Stimulated activated naive B cell treated with anti-CD40 and anti-IgM and Interleukin-4, amounts not matched to agents 10 μg/mL and 1 μg/mL and 100 μg/mL, for 72 hours (primary cell): ENCODE data around the gene GLS.
A peak's percentile ranks its signal among the peaks of the same experiment; 100 is the strongest.
"Not testable (repeated sequence)": the region's sequence is repeated elsewhere in the genome, so short reads cannot be mapped to it uniquely, and the experiment has no call there.

Experiments
- ATAC-seq, 2 donors: fragments of 150-1000 bp; cut with Tn5 transposase; replicated peaks; 2 replicates each; pipeline ENCODE4 v1.10.0; 2021; ENCODE audit warnings: moderate library complexity in 1 of 2
- DNase-seq: peaks from one replicate; pipeline ENCODE4 v3.0.0; 2021
- H3K27ac Mint-ChIP-seq: one replicate; pipeline ENCODE4 v1.8.0; 2022; ENCODE audit warnings: mild to moderate bottlenecking, mixed read lengths
- H3K27me3 Mint-ChIP-seq, 2 donors: one replicate each; pipeline ENCODE4 v1.8.0; 2022; ENCODE audit warnings: mixed read lengths in 2 of 2
- H3K36me3 Mint-ChIP-seq, 2 donors: one replicate each; pipeline ENCODE4 v1.8.0; 2022; ENCODE audit warnings: mixed read lengths in 2 of 2, mild to moderate bottlenecking in 1 of 2
- H3K4me1 Mint-ChIP-seq, 2 donors: one replicate each; pipeline ENCODE4 v1.8.0; 2022; ENCODE audit warnings: mixed read lengths in 2 of 2, mild to moderate bottlenecking in 1 of 2
- H3K4me3 Mint-ChIP-seq, 2 donors: one replicate each; pipeline ENCODE4 v1.8.0; 2022; ENCODE audit warnings: mild to moderate bottlenecking in 2 of 2, mixed read lengths in 2 of 2, moderate library complexity in 1 of 2
- H3K9me3 Mint-ChIP-seq, 2 donors: one replicate each; pipeline ENCODE4 v1.8.0; 2022; ENCODE audit warnings: mixed read lengths in 2 of 2, mild to moderate bottlenecking in 1 of 2

Gene GLS

DNA sequence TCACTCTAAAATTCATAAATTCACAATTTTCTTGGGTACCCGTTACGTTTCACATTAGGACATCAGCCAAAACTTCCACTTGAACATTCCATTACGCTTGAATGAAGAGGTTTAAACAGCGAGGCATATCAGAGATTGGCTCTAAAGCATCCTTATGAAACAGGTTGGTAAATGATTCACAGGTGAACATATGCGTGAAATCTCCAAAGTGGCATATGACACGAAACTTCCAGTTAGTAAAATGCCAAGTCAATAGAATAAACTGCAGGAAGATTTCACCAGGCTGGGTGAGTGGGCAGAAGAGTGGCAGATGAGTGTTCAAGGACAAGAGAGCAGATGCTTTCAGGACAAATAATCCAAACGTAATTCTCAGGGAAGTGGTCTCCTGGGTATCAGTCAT is 33.9 kb upstream of the GLS start:
- no peaks in the 10 kb centered on the region for H3K27me3 Mint-ChIP-seq
- no peak for ATAC-seq
- DNase-seq, result no peak
- no peak overlapping the region for H3K27ac Mint-ChIP-seq
- peaks cover 0 to 1% of the 10 kb centered on the region in 2 donors for H3K9me3 Mint-ChIP-seq
- H3K36me3 Mint-ChIP-seq, result peaks cover 6 to 9% of the 10 kb centered on the region in 2 donors
- H3K4me3 Mint-ChIP-seq, result no peak overlapping the region
- H3K4me1 Mint-ChIP-seq, result peaks cover 5 to 18% of the 10 kb centered on the region in 2 donors

DNA sequence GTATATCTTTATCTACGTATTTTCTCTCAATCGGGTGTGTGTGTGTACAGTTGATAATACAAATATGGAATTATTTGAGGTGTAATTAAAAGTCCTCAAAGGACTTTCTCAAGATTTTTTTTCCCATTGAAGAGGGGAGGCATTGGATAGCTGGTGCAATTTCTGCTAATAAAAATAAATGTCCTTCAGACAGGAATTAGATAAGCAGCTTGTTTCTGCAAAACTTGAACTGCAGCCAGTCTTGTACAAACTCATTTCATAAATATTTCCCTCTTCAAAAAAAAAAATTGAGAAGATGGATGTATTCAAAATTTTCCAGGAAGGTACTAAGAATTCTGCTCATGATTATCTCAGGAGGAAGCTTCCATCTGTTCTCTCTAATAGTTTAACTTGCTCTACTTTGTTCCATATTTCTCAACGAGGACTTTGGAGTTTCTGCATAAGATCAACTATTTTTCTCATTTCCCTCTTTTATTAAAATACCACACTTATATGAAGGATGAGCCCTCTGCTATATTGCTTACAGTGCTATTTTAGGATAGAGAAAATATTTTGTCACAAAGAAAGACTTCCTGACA is 33.0 kb upstream of the GLS start:
- Mint-ChIP-seq H3K4me3 (no peak overlapping the region), H3K27ac (no peak overlapping the region), H3K27me3 (no peaks in the 10 kb centered on the region), H3K36me3 (peaks cover under 1% of the 10 kb centered on the region in 2 donors), H3K9me3 (no peaks in the 10 kb centered on the region), H3K4me1 (peaks cover 5 to 18% of the 10 kb centered on the region in 2 donors)
- DNase-seq (no peak), ATAC-seq (no peak)

DNA sequence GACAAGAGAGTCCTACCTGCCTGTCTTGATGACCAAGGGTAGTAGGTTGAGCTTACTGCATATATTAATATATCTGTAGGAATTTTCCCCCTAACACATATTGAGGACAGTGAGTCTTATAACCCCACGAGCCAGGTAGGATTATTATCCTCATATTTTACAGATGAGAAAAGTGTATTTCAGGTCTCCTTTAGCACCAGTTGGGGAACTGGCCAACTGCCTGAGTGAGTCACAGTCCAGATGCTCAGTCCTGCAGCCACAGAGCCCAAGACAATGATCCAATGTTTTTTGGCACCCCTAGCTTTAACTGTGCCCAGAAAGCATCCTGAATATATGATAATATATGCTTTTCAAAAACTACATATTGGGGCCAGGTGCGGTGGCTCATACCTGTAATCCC is 30.8 kb upstream of the GLS start:
- H3K9me3 Mint-ChIP-seq, result no peaks in the 10 kb centered on the region
- no peak for DNase-seq
- H3K4me1 Mint-ChIP-seq, result peaks cover 4 to 21% of the 10 kb centered on the region in 2 donors
- no peaks in the 10 kb centered on the region for H3K27me3 Mint-ChIP-seq
- H3K36me3 Mint-ChIP-seq, result no peaks in the 10 kb centered on the region
- H3K27ac Mint-ChIP-seq, result no peak overlapping the region
- no peak for ATAC-seq
- no peak overlapping the region for H3K4me3 Mint-ChIP-seq

DNA sequence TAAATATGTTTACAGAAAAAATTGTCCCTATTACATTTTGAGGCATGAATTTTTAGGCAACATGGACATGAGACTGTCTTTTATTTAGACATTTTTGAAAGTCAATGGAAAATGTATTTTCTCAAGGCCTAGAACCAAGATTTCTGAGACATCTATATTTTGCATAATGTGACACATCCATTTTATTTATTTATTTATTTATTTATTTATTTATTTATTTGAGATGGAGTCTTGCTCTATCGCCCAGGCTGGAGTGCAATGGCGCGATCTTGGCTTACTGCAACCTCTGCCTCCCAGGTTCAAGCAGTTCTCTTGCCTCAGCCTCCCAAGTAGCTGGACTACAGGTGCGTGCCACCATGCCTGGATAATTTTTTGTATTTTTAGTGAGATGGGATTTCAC is 27.6 kb upstream of the GLS start:
- not testable (repeated sequence) for H3K27me3 Mint-ChIP-seq, ATAC-seq, H3K9me3 Mint-ChIP-seq, H3K4me3 Mint-ChIP-seq, DNase-seq, H3K27ac Mint-ChIP-seq, H3K36me3 Mint-ChIP-seq
- peaks cover 4 to 20% of the 10 kb centered on the region in 2 donors for H3K4me1 Mint-ChIP-seq

DNA sequence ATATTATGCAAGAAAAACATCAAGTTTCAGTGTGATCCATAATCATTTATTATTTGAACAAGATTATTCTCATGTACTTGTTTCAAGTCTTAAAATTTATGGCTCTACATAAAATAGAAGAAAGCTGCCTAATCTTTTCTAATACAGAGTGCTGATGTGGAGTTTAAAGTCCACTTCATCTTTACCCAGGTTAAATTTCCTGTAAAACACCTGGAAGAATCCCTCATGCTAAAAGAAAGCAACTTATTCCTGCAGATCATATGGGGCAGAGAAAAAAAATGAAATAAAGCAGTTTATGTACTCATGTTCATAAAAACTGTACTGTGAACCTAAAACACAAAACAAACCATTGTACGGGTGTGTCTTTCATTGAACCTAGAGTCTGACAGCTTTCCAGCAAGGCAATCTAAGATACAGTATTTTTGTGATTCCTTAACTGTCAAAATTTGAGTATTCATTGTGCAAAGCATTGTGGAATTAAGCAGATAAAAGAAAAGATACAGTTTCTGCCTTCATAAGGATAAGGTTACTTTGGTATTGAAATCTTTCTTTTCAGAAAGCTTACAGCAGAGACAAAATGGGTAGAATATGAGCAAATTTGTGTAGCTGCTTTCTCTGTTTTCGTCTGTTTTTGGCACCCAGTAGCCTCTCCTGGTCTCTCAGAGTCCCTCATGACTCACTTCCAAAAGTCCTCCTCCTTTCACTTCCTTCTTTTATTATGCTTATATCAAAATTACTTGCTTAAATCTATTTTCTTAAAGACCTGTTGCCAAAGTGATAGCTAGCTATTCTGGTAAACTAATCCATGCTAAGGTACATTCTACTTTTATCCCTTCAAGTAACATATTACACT is 26.9 kb upstream of the GLS start:
- Mint-ChIP-seq H3K4me1 (peaks cover 4 to 20% of the 10 kb centered on the region in 2 donors), H3K27ac (no peak overlapping the region), H3K36me3 (no peaks in the 10 kb centered on the region), H3K4me3 (no peak overlapping the region), H3K9me3 (no peaks in the 10 kb centered on the region), H3K27me3 (no peaks in the 10 kb centered on the region)
- ATAC-seq (peak; percentile 80 to 91), DNase-seq (no peak)

DNA sequence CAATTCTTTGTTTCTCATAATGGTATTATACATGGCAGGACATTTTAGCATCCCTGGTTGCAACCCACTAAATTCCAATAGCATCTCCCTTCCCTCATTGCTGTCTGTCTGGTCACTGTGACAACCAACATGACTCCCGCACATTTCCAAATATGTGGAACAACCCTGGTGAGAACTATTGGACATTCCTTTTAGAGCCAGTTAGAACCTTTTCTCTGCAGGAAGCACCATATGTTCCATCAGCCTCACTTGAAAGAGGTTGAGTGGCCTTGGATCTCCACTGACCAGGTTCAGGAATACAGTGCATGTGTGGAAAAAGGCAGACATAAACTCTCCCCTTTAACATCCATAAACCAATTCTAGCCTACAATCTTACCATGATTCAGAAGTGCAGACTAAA is 25.9 kb upstream of the GLS start:
- Mint-ChIP-seq H3K9me3 (no peaks in the 10 kb centered on the region), H3K4me1 (peaks cover 2 to 15% of the 10 kb centered on the region in 2 donors), H3K36me3 (no peaks in the 10 kb centered on the region), H3K27ac (no peak overlapping the region), H3K4me3 (no peak overlapping the region), H3K27me3 (no peaks in the 10 kb centered on the region)
- ATAC-seq (no peak), DNase-seq (no peak)

- peaks cover 2 to 12% of the 10 kb centered on the region in 2 donors for H3K4me1 Mint-ChIP-seq
- no peak for ATAC-seq
- peaks cover 0 to 3% of the 10 kb centered on the region in 2 donors for H3K36me3 Mint-ChIP-seq
- no peaks in the 10 kb centered on the region for H3K27me3 Mint-ChIP-seq
- H3K4me3 Mint-ChIP-seq, result no peak overlapping the region
- no peaks in the 10 kb centered on the region for H3K9me3 Mint-ChIP-seq
- DNase-seq, result no peak
- H3K27ac Mint-ChIP-seq, result no peak overlapping the region
Measured at GRCh38 chr2:190855245-190855644, 25.4 kb upstream of the GLS start.

- Mint-ChIP-seq H3K27ac (no peak overlapping the region), H3K4me1 (peaks cover 2 to 12% of the 10 kb centered on the region in 2 donors), H3K4me3 (no peak overlapping the region), H3K27me3 (no peaks in the 10 kb centered on the region), H3K36me3 (peaks cover 10 to 17% of the 10 kb centered on the region in 2 donors), H3K9me3 (peaks cover 0 to 1% of the 10 kb centered on the region in 2 donors)
- no peak for DNase-seq
- ATAC-seq, result no peak
Measured at GRCh38 chr2:190856985-190857384, 23.6 kb upstream of the GLS start.

GRCh38 chr2:190858817-190859216 is 21.8 kb upstream of the GLS start:
- Mint-ChIP-seq H3K9me3 (peaks cover 0 to 1% of the 10 kb centered on the region in 2 donors), H3K27me3 (no peaks in the 10 kb centered on the region), H3K36me3 (peaks cover 21 to 27% of the 10 kb centered on the region in 2 donors), H3K27ac (no peak overlapping the region), H3K4me1 (peaks cover 1 to 7% of the 10 kb centered on the region in 2 donors), H3K4me3 (no peak overlapping the region)
- ATAC-seq, result no peak
- DNase-seq, result no peak

GRCh38 chr2:190859347-190860297 is 21.0 kb upstream of the GLS start:
- no peak overlapping the region for H3K27ac Mint-ChIP-seq
- peaks cover 0 to 1% of the 10 kb centered on the region in 2 donors for H3K9me3 Mint-ChIP-seq
- ATAC-seq (no peak), DNase-seq (no peak)
- no peak overlapping the region for H3K4me3 Mint-ChIP-seq
- no peaks in the 10 kb centered on the region for H3K27me3 Mint-ChIP-seq
- H3K4me1 Mint-ChIP-seq, result no peaks in the 10 kb centered on the region
- peaks cover 21 to 27% of the 10 kb centered on the region in 2 donors for H3K36me3 Mint-ChIP-seq

- DNase-seq, result no peak
- H3K36me3 Mint-ChIP-seq, result peaks cover 26 to 37% of the 10 kb centered on the region in 2 donors
- no peaks in the 10 kb centered on the region for H3K27me3 Mint-ChIP-seq
- no peak overlapping the region for H3K4me3 Mint-ChIP-seq
- no peaks in the 10 kb centered on the region for H3K4me1 Mint-ChIP-seq
- ATAC-seq, result no peak
- peaks cover 0 to 1% of the 10 kb centered on the region in 2 donors for H3K9me3 Mint-ChIP-seq
- H3K27ac Mint-ChIP-seq, result no peak overlapping the region
Measured at GRCh38 chr2:190860985-190861680, 19.5 kb upstream of the GLS start.

GRCh38 chr2:190862128-190862527 is 18.5 kb upstream of the GLS start:
- H3K27ac Mint-ChIP-seq, ATAC-seq, DNase-seq, H3K4me1 Mint-ChIP-seq, H3K9me3 Mint-ChIP-seq, H3K4me3 Mint-ChIP-seq, H3K27me3 Mint-ChIP-seq: not testable (repeated sequence)
- peaks cover 26 to 43% of the 10 kb centered on the region in 2 donors for H3K36me3 Mint-ChIP-seq

DNA sequence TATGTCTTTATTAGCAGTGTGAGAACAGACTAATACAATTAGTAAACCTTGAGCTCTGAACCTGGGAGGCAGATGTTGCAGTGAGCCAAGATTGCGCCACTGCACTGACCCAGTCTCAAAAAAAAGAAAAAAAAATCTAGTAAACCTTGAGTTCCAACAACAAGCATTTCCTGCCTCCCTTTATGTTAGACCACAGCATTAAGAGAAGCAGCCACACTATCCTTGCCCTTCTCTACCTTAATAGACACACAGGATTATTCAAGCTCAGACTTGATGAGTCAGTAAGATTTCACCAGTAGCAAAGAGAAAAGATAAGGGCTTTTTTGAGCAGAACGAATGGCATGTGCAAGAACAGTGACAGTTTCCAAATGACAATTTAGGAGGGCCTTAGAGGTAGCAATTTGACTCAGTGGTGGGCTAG is 18.0 kb upstream of the GLS start:
- no peak overlapping the region for H3K4me3 Mint-ChIP-seq
- no peaks in the 10 kb centered on the region for H3K4me1 Mint-ChIP-seq
- peaks cover 26 to 44% of the 10 kb centered on the region in 2 donors for H3K36me3 Mint-ChIP-seq
- peaks cover 0 to 1% of the 10 kb centered on the region in 2 donors for H3K9me3 Mint-ChIP-seq
- ATAC-seq (no peak), DNase-seq (no peak)
- H3K27ac Mint-ChIP-seq, result no peak overlapping the region
- no peaks in the 10 kb centered on the region for H3K27me3 Mint-ChIP-seq

GRCh38 chr2:190863946-190864345 is 16.7 kb upstream of the GLS start:
- Mint-ChIP-seq H3K4me1 (no peaks in the 10 kb centered on the region), H3K9me3 (peaks cover 0 to 3% of the 10 kb centered on the region in 2 donors), H3K27ac (no peak overlapping the region), H3K36me3 (peaks cover 29 to 51% of the 10 kb centered on the region in 2 donors), H3K4me3 (no peak overlapping the region), H3K27me3 (no peaks in the 10 kb centered on the region)
- DNase-seq (no peak), ATAC-seq (no peak)
